ENCODE measurements around the gene IGFALS.

Gene IGFALS

GRCh38 chr16:1793578-1794220 is at the start of gene IGFALS:
TSS of gene IGFALS (minus strand) at chr16:1793705. CDS start at chr16:1793652, 53 bp downstream.
- H3K4me3 Mint-ChIP-seq: no peak within 1 kb of the TSS
- H3K27ac Mint-ChIP-seq: no peak within 1 kb of the TSS

GRCh38 chr16:1839554-1839953 is 46.0 kb upstream of the IGFALS start:
- H3K36me3 Mint-ChIP-seq: peaks cover 5% of the 10 kb centered on the region
- H3K9me3 Mint-ChIP-seq: no peaks in the 10 kb centered on the region
- no peaks in the 10 kb centered on the region for H3K4me1 Mint-ChIP-seq
- H3K27ac Mint-ChIP-seq: no peak overlapping the region
- no peak overlapping the region for H3K4me3 Mint-ChIP-seq
- no peak for DNase-seq (ENCODE audit: low spot score in 2 of 2)
- no peak for ATAC-seq

More at GRCh38 chr16:1793578-1794220, at the start of gene IGFALS:
- no peak for DNase-seq (ENCODE audit: low spot score in 2 of 2)
- Mint-ChIP-seq H3K9me3 (peaks cover 3% of the 10 kb centered on the region), H3K36me3 (peaks cover 12% of the 10 kb centered on the region), H3K4me1 (peaks cover 5% of the 10 kb centered on the region)
- ATAC-seq: peak; percentile 11

- peaks cover 5% of the 10 kb centered on the region for H3K4me1 Mint-ChIP-seq
- H3K4me3 Mint-ChIP-seq: no peak overlapping the region
- peak overlapping the region; percentile 17 for H3K27ac Mint-ChIP-seq
- peaks cover 18% of the 10 kb centered on the region for H3K36me3 Mint-ChIP-seq
- DNase-seq (ENCODE audit: low spot score in 2 of 2): no peak
- ATAC-seq: no peak
- H3K9me3 Mint-ChIP-seq: no peaks in the 10 kb centered on the region
Observed at GRCh38 chr16:1834096-1834495, 40.6 kb upstream of the IGFALS start.

- Mint-ChIP-seq H3K27ac (no peak overlapping the region), H3K4me1 (peaks cover 6% of the 10 kb centered on the region), H3K4me3 (no peak overlapping the region), H3K36me3 (peaks cover 17% of the 10 kb centered on the region), H3K9me3 (no peaks in the 10 kb centered on the region)
- DNase-seq (ENCODE audit: low spot score in 2 of 2): no peak
- ATAC-seq: no peak
Observed at GRCh38 chr16:1832838-1833454, 39.4 kb upstream of the IGFALS start.

GRCh38 chr16:1831186-1832075 is 37.9 kb upstream of the IGFALS start:
- no peak overlapping the region for H3K27ac Mint-ChIP-seq
- peaks cover 30% of the 10 kb centered on the region for H3K36me3 Mint-ChIP-seq
- DNase-seq (ENCODE audit: low spot score in 2 of 2): no peak
- no peaks in the 10 kb centered on the region for H3K9me3 Mint-ChIP-seq
- no peak overlapping the region for H3K4me3 Mint-ChIP-seq
- peaks cover 14% of the 10 kb centered on the region for H3K4me1 Mint-ChIP-seq
- ATAC-seq: no peak

DNA sequence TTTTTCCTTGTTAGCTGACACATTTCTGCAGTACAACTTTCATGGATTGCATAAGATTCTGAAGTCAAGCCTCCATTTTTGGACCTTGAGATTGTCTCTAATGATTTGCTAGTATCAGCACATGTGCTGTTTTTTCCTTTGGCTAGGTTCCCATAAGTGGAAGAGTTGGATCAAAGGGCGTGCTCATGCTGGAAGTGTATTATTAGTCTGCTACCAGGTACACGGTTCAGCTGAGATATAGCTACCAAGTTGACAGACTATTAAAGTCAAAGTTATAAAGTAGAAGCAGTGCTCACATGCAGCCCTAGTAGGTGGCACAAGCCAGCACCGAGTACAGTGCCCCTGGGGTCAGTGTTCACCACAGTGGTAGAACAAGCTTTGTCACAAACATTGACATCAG is 36.7 kb upstream of the IGFALS start:
- Mint-ChIP-seq H3K4me3 (no peak overlapping the region), H3K27ac (no peak overlapping the region), H3K36me3 (peaks cover 30% of the 10 kb centered on the region), H3K9me3 (no peaks in the 10 kb centered on the region), H3K4me1 (peaks cover 14% of the 10 kb centered on the region)
- DNase-seq (ENCODE audit: low spot score in 2 of 2) (no peak), ATAC-seq (no peak)

DNA sequence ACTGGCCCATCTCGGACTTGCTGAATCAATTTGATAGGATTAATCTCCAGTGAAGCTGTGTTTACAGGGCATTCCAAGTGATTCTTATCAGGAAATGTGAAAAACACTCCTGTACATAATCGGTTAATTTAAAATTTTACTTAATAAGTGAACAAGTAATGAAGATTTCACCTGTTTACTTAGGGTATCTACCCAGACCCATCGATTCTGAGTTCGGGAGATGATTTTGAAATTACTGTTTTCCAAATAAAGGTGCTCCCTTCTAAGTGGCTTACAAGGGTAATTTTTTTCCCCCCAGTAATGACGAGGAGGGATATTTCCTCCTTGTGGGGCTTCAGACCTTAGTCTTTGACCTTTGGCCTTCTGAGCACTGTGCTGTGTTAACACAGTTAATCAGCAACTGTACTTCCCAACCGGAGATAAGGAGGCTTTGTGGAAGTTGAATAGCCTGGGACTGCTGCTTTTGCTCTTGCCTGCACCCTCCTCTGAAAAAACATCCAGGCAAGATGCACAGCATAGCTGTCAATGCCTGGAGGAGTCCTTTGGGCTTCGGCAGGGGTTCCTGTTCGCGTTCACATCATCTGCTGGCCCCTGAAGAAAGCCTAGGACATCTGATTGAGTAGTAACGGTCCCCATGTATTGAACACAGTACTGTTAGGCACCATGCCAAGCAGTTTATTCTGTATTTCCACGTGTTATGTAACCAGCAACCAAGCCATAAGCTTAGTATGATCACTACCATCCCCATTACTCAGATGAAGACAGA is 35.3 kb upstream of the IGFALS start:
- ATAC-seq: no peak
- DNase-seq (ENCODE audit: low spot score in 2 of 2): no peak
- no peak overlapping the region for H3K27ac Mint-ChIP-seq
- H3K9me3 Mint-ChIP-seq: no peaks in the 10 kb centered on the region
- peak overlapping the region; percentile 90 for H3K4me3 Mint-ChIP-seq
- H3K4me1 Mint-ChIP-seq: peaks cover 25% of the 10 kb centered on the region
- H3K36me3 Mint-ChIP-seq: peaks cover 30% of the 10 kb centered on the region

- H3K9me3 Mint-ChIP-seq: no peaks in the 10 kb centered on the region
- peak; percentile 93 to 98 for DNase-seq (ENCODE audit: low spot score in 2 of 2)
- H3K27ac Mint-ChIP-seq: peak within 1 kb of the TSS; percentile 93
- ATAC-seq: peak; percentile 92
- H3K4me1 Mint-ChIP-seq: peaks cover 27% of the 10 kb centered on the region
- H3K36me3 Mint-ChIP-seq: peaks cover 39% of the 10 kb centered on the region
- H3K4me3 Mint-ChIP-seq: peak within 1 kb of the TSS; percentile 90
Observed at GRCh38 chr16:1826691-1827573, 33.4 kb upstream of the IGFALS start, which contains the start of the genes FAHD1 and HAGH. TSS of gene FAHD1 (plus strand) at chr16:1827206. CDS start at chr16:1827239, 33 bp downstream. TSS of gene HAGH (minus strand) at chr16:1826825. CDS start at chr16:1826787, 38 bp downstream.

DNA sequence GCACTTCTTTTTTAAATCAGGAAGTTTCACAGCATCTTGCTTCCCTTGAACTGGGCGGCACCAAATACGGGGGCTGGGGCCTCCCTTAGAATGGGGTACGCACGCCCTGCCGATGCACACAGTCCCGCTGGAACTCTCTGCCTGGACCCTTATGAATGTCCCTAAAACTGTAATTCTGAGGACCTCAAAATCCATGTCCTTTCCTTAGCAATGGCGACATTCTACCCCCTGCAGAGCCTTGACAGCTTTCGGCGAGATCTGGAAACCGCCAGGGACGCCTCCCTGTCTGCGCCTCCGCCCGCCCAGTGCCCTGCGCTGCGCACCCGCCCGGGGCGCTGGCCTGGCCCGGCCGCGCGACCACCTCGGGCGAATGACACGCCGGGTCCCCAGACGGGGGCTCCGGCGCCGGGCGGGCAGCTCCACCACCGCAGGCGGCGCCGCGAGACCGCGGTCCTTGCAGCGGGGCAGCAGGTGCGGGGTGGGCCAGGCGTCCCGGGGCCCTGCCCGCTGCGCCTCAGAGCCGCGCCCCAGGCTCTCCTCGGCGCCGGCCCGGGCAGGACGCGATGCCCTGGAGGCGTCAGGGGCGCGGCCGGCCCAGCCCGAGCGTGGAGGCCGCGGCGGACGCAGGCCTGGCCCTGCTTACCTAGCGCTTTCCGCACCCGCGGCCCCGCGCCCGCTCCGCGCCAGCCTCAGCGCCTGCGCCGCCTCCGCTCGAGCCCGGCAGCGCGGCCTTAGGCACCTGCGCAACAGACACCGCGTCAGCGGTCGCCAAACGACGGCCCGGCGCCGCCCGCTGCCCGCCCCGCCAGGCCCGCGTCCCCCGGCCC is 32.6 kb upstream of the IGFALS start:
- ATAC-seq (peak; percentile 83), DNase-seq (ENCODE audit: low spot score in 2 of 2) (peak in 1 of 2 donors; percentile 59)
- Mint-ChIP-seq H3K4me1 (peaks cover 27% of the 10 kb centered on the region), H3K4me3 (peak overlapping the region; percentile 90), H3K9me3 (no peaks in the 10 kb centered on the region), H3K27ac (peak overlapping the region; percentile 93), H3K36me3 (peaks cover 33% of the 10 kb centered on the region)

- ATAC-seq: no peak
- DNase-seq (ENCODE audit: low spot score in 2 of 2): no peak
- H3K27ac Mint-ChIP-seq: no peak overlapping the region
- H3K9me3 Mint-ChIP-seq: no peaks in the 10 kb centered on the region
- H3K36me3 Mint-ChIP-seq: peaks cover 27% of the 10 kb centered on the region
- H3K4me3 Mint-ChIP-seq: peak overlapping the region; percentile 65
- peaks cover 27% of the 10 kb centered on the region for H3K4me1 Mint-ChIP-seq
Observed at GRCh38 chr16:1825381-1825863, 31.9 kb upstream of the IGFALS start.

DNA sequence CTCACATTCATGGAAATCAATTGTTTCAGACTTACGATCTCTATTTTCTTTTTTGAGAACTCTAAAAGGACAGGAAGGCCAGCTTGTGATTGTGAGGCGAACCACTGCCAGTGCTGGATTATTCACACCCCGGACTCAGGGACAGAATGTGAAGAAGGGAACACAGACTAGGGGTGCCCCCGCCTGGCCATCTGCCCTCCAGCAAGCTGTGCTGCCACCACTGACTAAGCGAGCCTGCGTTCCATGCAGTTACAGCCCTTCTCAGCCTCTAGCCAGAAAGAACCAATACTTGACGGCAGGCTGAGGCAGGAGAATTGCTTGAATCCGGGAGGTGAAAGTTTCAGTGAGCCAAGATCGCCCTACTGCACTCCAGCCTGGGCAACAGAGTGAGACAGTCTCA is 30.3 kb upstream of the IGFALS start:
- ATAC-seq (no peak), DNase-seq (ENCODE audit: low spot score in 2 of 2) (no peak)
- H3K4me3 Mint-ChIP-seq: peak overlapping the region; percentile 65
- H3K36me3 Mint-ChIP-seq: peaks cover 26% of the 10 kb centered on the region
- H3K9me3 Mint-ChIP-seq: no peaks in the 10 kb centered on the region
- peak overlapping the region; percentile 37 for H3K27ac Mint-ChIP-seq
- H3K4me1 Mint-ChIP-seq: peaks cover 21% of the 10 kb centered on the region

- no peaks in the 10 kb centered on the region for H3K9me3 Mint-ChIP-seq
- H3K4me3 Mint-ChIP-seq: no peak overlapping the region
- H3K27ac Mint-ChIP-seq: no peak overlapping the region
- DNase-seq (ENCODE audit: low spot score in 2 of 2) (no peak), ATAC-seq (no peak)
- peaks cover 19% of the 10 kb centered on the region for H3K4me1 Mint-ChIP-seq
- H3K36me3 Mint-ChIP-seq: peaks cover 22% of the 10 kb centered on the region
Observed at GRCh38 chr16:1822801-1823200, 29.3 kb upstream of the IGFALS start.

DNA sequence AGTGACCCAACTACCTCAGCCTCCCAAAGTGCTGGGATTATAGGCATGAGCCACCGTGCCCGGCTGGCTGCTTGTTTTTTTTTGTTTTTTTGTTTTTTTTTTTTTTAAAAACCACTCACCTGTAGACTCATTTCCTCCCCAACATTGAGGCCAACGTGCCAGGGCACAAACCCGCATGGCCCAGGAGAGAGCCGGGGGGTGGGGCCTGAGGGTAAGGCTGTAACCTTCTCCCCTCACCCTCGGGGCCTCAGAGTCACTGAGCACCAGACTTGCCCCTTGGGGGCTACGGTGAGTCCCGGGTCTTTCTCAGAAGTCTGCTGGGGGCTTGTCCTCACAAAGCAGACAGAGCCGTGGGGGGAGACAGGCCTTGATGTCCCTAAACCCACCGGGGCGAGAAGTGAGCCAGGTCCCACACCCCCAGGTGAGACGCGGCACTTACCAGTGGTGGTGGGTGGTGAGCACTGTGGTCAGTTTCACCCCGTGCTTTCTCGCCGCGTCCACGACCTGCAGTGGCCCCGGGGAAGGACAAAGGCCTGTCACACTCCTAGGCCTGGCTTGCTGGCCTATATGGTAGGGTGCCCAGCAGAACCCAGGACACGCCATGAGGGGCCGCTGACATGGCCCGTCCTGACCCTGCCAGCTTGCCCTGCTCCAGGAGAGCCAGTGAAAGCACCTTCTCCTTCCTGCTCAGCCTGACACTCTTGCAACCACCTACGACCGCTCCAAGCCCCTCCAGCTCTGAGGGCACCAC is 28.5 kb upstream of the IGFALS start:
- Mint-ChIP-seq H3K4me1 (peaks cover 19% of the 10 kb centered on the region), H3K36me3 (peaks cover 15% of the 10 kb centered on the region), H3K4me3 (no peak overlapping the region), H3K27ac (no peak overlapping the region), H3K9me3 (no peaks in the 10 kb centered on the region)
- ATAC-seq (no peak), DNase-seq (ENCODE audit: low spot score in 2 of 2) (no peak)

All from stimulated activated effector memory CD8-positive, alpha-beta T cell treated with anti-CD3 and anti-CD28 coated beads, Interleukin-12 subunit alpha, Interleukin-12 subunit beta, amount 100 ng/mL, for 72 hours (primary cell).